A549 (cell line): ENCODE results near the gene XRRA1. TPM values are rescaled to one million over a fixed set of nuclear protein-coding genes. Genes with fewer than 3 reads are reported as not detected.
A peak's percentile ranks its signal among the peaks of the same experiment; 100 is the strongest.

Experiments
- ATAC-seq, 2 experiments: fragments of 200-7000 bp in 1 of 2; fragments of >200 bp in 1 of 2; cut with Nextera tagmentation in 1 of 2; cut with Tn5 transposase in 1 of 2; 3 replicates each; pipeline versions ENCODE4 v1.8.0 to v1.9.1; 2018 to 2020; ENCODE audit warnings: mild to moderate bottlenecking in 1 of 2, moderate library complexity in 1 of 2
- CTCF ChIA-PET: fragments of 300-600 bp; sonication (Branson Sonifier 250); formaldehyde crosslinking; extraction: SDS; loops from one replicate; lab custom pipeline; 2021; ENCODE audit warnings: antibody characterized with exemption, inconsistent platforms; lab: Yijun Ruan, JAX
- POLR2A ChIA-PET: fragments of 350-600 bp; formaldehyde crosslinking; extraction: SDS; loops from one replicate; lab custom pipeline; 2021; ENCODE audit warnings: antibody characterized with exemption, inconsistent platforms; lab: Yijun Ruan, JAX
- DNase-seq, 2 experiments: peaks; one replicate each; pipeline versions ENCODE4 v3.0.0 to v3.0.0-alpha.2; 2011 to 2016; ENCODE audit warnings: low read depth in 1 of 2, low spot score in 1 of 2
- FAIRE-seq: peaks from 2 replicates; lab custom pipeline; 2011; peaks lifted over from hg19 to GRCh38; lab: Jason Lieb, UNC
- H3K27ac ChIP-seq, 2 experiments: fragments of >200 bp; sonication (Bioruptor Twin); formaldehyde crosslinking; 3 replicates each; pipeline ENCODE4 v1.5.1; 2016 to 2017
- H3K4me1 ChIP-seq: fragments of >200 bp; sonication (Bioruptor Twin); formaldehyde crosslinking; 3 replicates; pipeline ENCODE4 v1.6.1; 2016
- H3K4me2 ChIP-seq: fragments of >200 bp; sonication (Bioruptor Twin); formaldehyde crosslinking; 3 replicates; pipeline ENCODE4 v1.6.1; 2016
- H3K4me3 ChIP-seq: fragments of >200 bp; sonication (Bioruptor Twin); formaldehyde crosslinking; 3 replicates; pipeline ENCODE4 v1.5.1; 2016
- H3K9me3 ChIP-seq: fragments of >200 bp; sonication (Bioruptor Twin); formaldehyde crosslinking; 3 replicates; pipeline ENCODE4 v1.6.1; 2016
- BCL3 ChIP-seq: fragments of >200 bp; sonication (Bioruptor Twin); formaldehyde crosslinking; IDR thresholded peaks from 3 replicates; pipeline ENCODE4 v1.6.1; 2016
- BHLHE40 ChIP-seq: IDR thresholded peaks from 2 replicates; pipeline ENCODE4 v1.6.1; 2012; ENCODE audit warnings: low read depth, low read length, inconsistent platforms
- CBX2 ChIP-seq: fragments of 200-600 bp; sonication (generic); IDR thresholded peaks from 2 replicates; pipeline ENCODE4 v1.6.1; 2016; ENCODE audit warnings: low read depth, mild to moderate bottlenecking, borderline replicate concordance
- CEBPB ChIP-seq, 2 experiments: fragments of >200 bp in 1 of 2; sonication (Bioruptor Twin) in 1 of 2; formaldehyde crosslinking in 1 of 2; IDR thresholded peaks; 2 replicates each; pipeline ENCODE4 v1.6.1; 2012 to 2016
- CHD4 ChIP-seq: fragments of 200-600 bp; sonication (generic); IDR thresholded peaks from 2 replicates; pipeline ENCODE4 v1.6.1; 2016; ENCODE audit warnings: antibody characterized with exemption, mild to moderate bottlenecking, borderline replicate concordance
- CTCF ChIP-seq: fragments of >200 bp; sonication (Bioruptor Twin); formaldehyde crosslinking; IDR thresholded peaks from 3 replicates; pipeline ENCODE4 v1.5.1; 2016
- E2F6 ChIP-seq: IDR thresholded peaks from 2 replicates; pipeline ENCODE4 v1.6.1; 2012; ENCODE audit warnings: low read depth, borderline replicate concordance
- EHMT2 ChIP-seq: fragments of 200-600 bp; sonication (generic); IDR thresholded peaks from 2 replicates; pipeline ENCODE4 v1.6.1; 2016; ENCODE audit warnings: antibody characterized with exemption, low read depth, mild to moderate bottlenecking, moderate library complexity
- EP300 ChIP-seq, 2 experiments: fragments of >200 bp; sonication (Bioruptor Twin); formaldehyde crosslinking; IDR thresholded peaks; 2 replicates in 1 of 2; 3 replicates in 1 of 2; pipeline ENCODE4 v1.6.1; 2016 to 2017
- FOSB ChIP-seq: fragments of 250-450 bp; sonication (Bioruptor Pico); IDR thresholded peaks from 2 replicates; pipeline ENCODE4 v1.5.0; 2020; ENCODE audit warnings: mild to moderate bottlenecking, moderate library complexity
- HEYL ChIP-seq: fragments of 250-450 bp; sonication (Bioruptor Pico); IDR thresholded peaks from 2 replicates; pipeline ENCODE4 v1.8.0; 2021; ENCODE audit warnings: mild to moderate bottlenecking, moderate library complexity
- HOXB5 ChIP-seq: fragments of 250-450 bp; sonication (Bioruptor Pico); IDR thresholded peaks from 2 replicates; pipeline ENCODE4 v1.5.0; 2020; ENCODE audit warnings: mild to moderate bottlenecking, moderate library complexity
- JUNB ChIP-seq: fragments of >200 bp; sonication (Bioruptor Twin); formaldehyde crosslinking; IDR thresholded peaks from 2 replicates; pipeline ENCODE4 v1.6.1; 2016
- MAX ChIP-seq: IDR thresholded peaks from 2 replicates; pipeline ENCODE4 v1.6.1; 2012
- NPAS2 ChIP-seq: fragments of 250-450 bp; sonication (Bioruptor Pico); IDR thresholded peaks from 2 replicates; pipeline ENCODE4 v1.8.0; 2022; ENCODE audit warnings: mild to moderate bottlenecking, moderate library complexity, borderline replicate concordance
- PHF8 ChIP-seq: fragments of 200-600 bp; sonication (generic); IDR thresholded peaks from 2 replicates; pipeline ENCODE4 v1.6.1; 2016; ENCODE audit warnings: low read depth, mild to moderate bottlenecking, antibody characterized with exemption, moderate library complexity, borderline replicate concordance
- POLR2A ChIP-seq: IDR thresholded peaks from 2 replicates; pipeline ENCODE4 v1.6.1; 2012; ENCODE audit warnings: mild to moderate bottlenecking, low read length
- RAD21 ChIP-seq, 2 experiments: fragments of >200 bp in 1 of 2; sonication (Bioruptor Twin) in 1 of 2; formaldehyde crosslinking in 1 of 2; IDR thresholded peaks in 1 of 2; conservative IDR thresholded peaks in 1 of 2; 2 replicates in 1 of 2; 3 replicates in 1 of 2; pipeline ENCODE4 v1.6.1; 2012 to 2018; ENCODE audit warnings: inconsistent platforms in 1 of 2
- RNF2 ChIP-seq: fragments of 200-600 bp; sonication (generic); IDR thresholded peaks from 2 replicates; pipeline ENCODE4 v1.6.1; 2016; ENCODE audit warnings: low read depth, mild to moderate bottlenecking, antibody characterized with exemption, moderate library complexity, borderline replicate concordance
- SMC3 ChIP-seq: fragments of >200 bp; sonication (Bioruptor Twin); formaldehyde crosslinking; IDR thresholded peaks from 3 replicates; pipeline ENCODE4 v1.6.1; 2018; ENCODE audit warnings: inconsistent platforms
- SREBF2 ChIP-seq: fragments of 450-650 bp; IDR thresholded peaks from 2 replicates; pipeline ENCODE4 v1.6.1; 2014; ENCODE audit warnings: mild to moderate bottlenecking, moderate library complexity
- TP53 ChIP-seq: fragments of 250-450 bp; sonication (Bioruptor Pico); IDR thresholded peaks from 2 replicates; pipeline ENCODE4 v1.5.0; 2021; ENCODE audit warnings: mild to moderate bottlenecking, moderate library complexity
- ZFP36 ChIP-seq: fragments of 450-650 bp; IDR thresholded peaks from 2 replicates; pipeline ENCODE4 v1.6.1; 2014; ENCODE audit warnings: borderline replicate concordance; ENCODE audit not compliant: partially characterized antibody
- WGBS: methylation state at CpG from one replicate; pipeline ENCODE4 v1.1.6; 2017; ENCODE audit errors: missing lambda C conversion rate; 5-methylcytosine and 5-hydroxymethylcytosine counted together
- polyA plus RNA-seq, 4 experiments: library from polyadenylated mRNA; depleted of rRNA in 3 of 4; stranded (reverse); fragments of >200 nt; fragmentation: RNase III in 1 of 4; extraction: RNeasy Plus Mini Kit Qiagen cat#74134 plus additional on column Dnase treatment in 1 of 4; gene quantifications; 2 replicates in 3 of 4; 3 replicates in 1 of 4; pipeline ENCODE4 v1.2.3, GENCODE V29; 2011 to 2017

Gene XRRA1
- polyA plus RNA-seq, 2 of the 4 experiments (the other 2 are of a cell fraction) = 6.6 to 10.6 TPM

- POLR2A ChIA-PET = no interaction called here
- Histone ChIP-seq H3K27ac (no peak overlapping the region), H3K4me1 (no peaks in the 10 kb centered on the region), H3K4me3 (no peak overlapping the region), H3K9me3 (no peaks in the 10 kb centered on the region), H3K4me2 (no peak overlapping the region)
- no peak for FAIRE-seq
- CTCF ChIA-PET = interaction anchor here (0.6 to 11.4 kb wide), 8 partner anchors 7 to 1841 kb away, joined by 3 to 160 read pairs (median 12); partner anchors contain the start of gene TPBGL
- WGBS = 65% methylated on average over 2 of the region's 2 CpGs
- ATAC-seq = no peak
- no peak for DNase-seq
- TF ChIP-seq TP53 (CRISPR knock-in tag) (no peak), EP300 (IDR thresholded peaks at IDR 0.05) (no peak), RNF2 (no peak), EHMT2 (no peak), SREBF2 (no peak), CHD4 (no peak), POLR2A (no peak), BCL3 (no peak), HEYL (no peak), BHLHE40 (no peak), CBX2 (no peak), NPAS2 (CRISPR knock-in tag) (no peak), CEBPB (IDR thresholded peaks at IDR 0.05) (no peak), ZFP36 (no peak), E2F6 (no peak), FOSB (CRISPR knock-in tag) (no peak), JUNB (no peak), HOXB5 (CRISPR knock-in tag) (no peak)
These were observed 16.1 kb downstream of the XRRA1 start for GRCh38 chr11:74932797-74933196.

- ChIA-PET CTCF (interaction anchor here (0.7 to 11.4 kb wide), 9 partner anchors 8 to 317 kb away, joined by 3 to 160 read pairs (median 14); partner anchors contain the start of genes NEU3 and TPBGL), POLR2A (no interaction called here)
- DNase-seq (no peak), ATAC-seq (no peak), FAIRE-seq (no peak)
- H3K9me3 ChIP-seq = no peaks in the 10 kb centered on the region
- no peak overlapping the region for H3K4me3 ChIP-seq
- H3K4me1 ChIP-seq = no peaks in the 10 kb centered on the region
- H3K27ac ChIP-seq = no peak overlapping the region
- WGBS = 83% methylated on average over 5 of the region's 5 CpGs
- TF ChIP-seq HEYL (no peak), NPAS2 (CRISPR knock-in tag) (no peak), MAX (no peak), PHF8 (no peak)
- no peak overlapping the region for H3K4me2 ChIP-seq
These were observed 16.7 kb downstream of the XRRA1 start for GRCh38 chr11:74932169-74932568.

- peak; percentile 91 for FAIRE-seq
- H3K4me2 ChIP-seq = no peak overlapping the region
These were observed 19.2 kb downstream of the XRRA1 start for GRCh38 chr11:74929431-74930363.

More at GRCh38 chr11:74929431-74930363, 19.2 kb downstream of the XRRA1 start:
- DNase-seq (peak; percentile 60 to 91), ATAC-seq (peak; percentile 97 to 99)
- TF ChIP-seq HEYL (no peak), CHD4 (no peak), SMC3 (peak; percentile 61), CTCF (peak; percentile 92), RAD21 (conservative IDR thresholded peaks at IDR 0.05 in 1 of 2, IDR thresholded peaks at IDR 0.05 in 1 of 2) (peak; percentile 81 to 90)
- Histone ChIP-seq H3K4me1 (peaks cover 9% of the 10 kb centered on the region; the same call in 2 of the 3 replicates), H3K4me3 (no peak overlapping the region), H3K9me3 (no peaks in the 10 kb centered on the region), H3K27ac (no peak overlapping the region)
- WGBS = 49% methylated on average over 8 of the region's 8 CpGs
- POLR2A ChIA-PET = no interaction called here
- CTCF ChIA-PET = interaction anchor here (0.6 to 11.4 kb wide), 57 partner anchors 9 to 468 kb away, joined by 3 to 160 read pairs (median 4); partner anchors contain the start of genes NEU3 and TPBGL
